GM06990 (cell line): ENCODE measurements around the gene PCYT1A.

Source experiments
- DNase-seq: peaks from one replicate; pipeline ENCODE4 v3.0.0-alpha.2; 2011; ENCODE audit not compliant: insufficient read length; ENCODE audit errors: extremely low read depth
- H3K27me3 ChIP-seq: replicated peaks from 2 replicates; pipeline ENCODE4 v1.6.0; 2011; ENCODE audit warnings: low read length; ENCODE audit not compliant: control insufficient read depth, insufficient read depth
- H3K36me3 ChIP-seq: 2 replicates; pipeline ENCODE4 v1.5.1; 2011; ENCODE audit warnings: low read length; ENCODE audit not compliant: control insufficient read depth, insufficient read depth
- H3K4me3 ChIP-seq: replicated peaks from 2 replicates; pipeline ENCODE4 v1.5.1; 2011; ENCODE audit warnings: low read depth, mild to moderate bottlenecking, control low read depth, low read length
- CTCF ChIP-seq: IDR thresholded peaks from 2 replicates; pipeline ENCODE4 v1.5.1; 2011; ENCODE audit warnings: low read length, control low read depth, mild to moderate bottlenecking, inconsistent platforms; ENCODE audit not compliant: insufficient read depth, poor library complexity, severe bottlenecking

Gene PCYT1A

DNA sequence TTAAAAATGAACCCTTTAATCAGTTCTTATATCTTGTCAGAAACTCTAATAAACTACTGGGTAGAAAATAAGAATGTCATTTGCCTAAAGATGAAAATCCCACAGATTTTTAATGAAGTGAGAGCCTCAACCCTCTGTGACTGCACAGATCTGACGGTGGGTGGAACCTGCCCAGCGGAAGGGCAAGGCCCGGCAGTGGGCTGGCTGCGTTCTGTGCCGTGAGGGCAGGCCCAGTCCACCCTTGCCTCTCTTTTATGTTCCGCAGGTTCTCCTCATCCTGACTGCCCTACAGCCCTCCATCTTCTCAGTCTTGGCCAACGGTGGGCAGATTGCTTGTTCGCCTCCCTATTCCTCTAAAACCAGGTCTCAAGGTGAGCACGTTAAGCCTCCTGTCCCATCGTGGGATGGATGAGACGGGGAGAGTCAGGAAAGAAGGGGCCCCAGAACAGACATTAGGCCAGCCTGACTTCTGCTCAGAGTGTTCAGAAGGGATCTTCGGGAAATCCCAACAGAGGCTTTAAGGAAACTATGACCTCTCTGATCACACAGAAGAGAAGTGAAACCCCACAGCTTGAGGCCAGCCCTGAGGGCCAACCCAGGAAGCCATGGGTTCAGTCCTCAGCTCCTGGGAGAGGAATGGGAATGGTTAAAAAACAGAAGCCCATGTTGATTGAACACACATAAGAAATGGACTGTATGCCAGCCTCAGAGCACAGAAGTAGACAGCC is 55.2 kb downstream of the PCYT1A start:
- no peak for DNase-seq
- no peak for TF ChIP-seq CTCF
- Histone ChIP-seq H3K4me3 (no peak overlapping the region), H3K27me3 (no peaks in the 10 kb centered on the region), H3K36me3 (peaks cover 2% of the 10 kb centered on the region)

- DNase-seq, result no peak
- Histone ChIP-seq H3K27me3 (no peaks in the 10 kb centered on the region), H3K4me3 (no peak overlapping the region), H3K36me3 (no peaks in the 10 kb centered on the region)
- TF ChIP-seq CTCF, result no peak
Observed at GRCh38 chr3:196227629-196228493, 59.7 kb downstream of the PCYT1A start.

DNA sequence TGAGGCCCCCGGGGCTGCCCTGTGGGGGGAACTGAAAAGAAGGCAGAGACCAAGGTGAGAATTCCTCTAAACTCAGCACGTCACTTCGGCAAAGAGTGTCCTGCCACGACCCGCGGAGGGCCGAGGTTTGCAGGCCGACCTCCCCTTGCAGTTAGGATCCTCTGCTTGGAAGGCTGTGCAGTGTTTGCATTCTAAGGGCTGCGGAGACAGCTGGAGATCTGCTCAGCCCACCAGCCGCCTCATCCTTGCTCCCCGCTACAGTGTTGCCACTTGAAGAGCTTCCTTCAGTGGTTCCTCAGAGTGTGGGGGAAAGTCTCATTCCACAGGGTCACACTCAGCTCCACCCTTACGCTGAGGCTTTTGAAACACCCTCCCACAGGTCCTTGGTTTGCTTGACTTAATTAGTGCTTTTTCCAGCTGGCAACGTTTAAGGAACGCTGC is 60.4 kb downstream of the PCYT1A start:
- Histone ChIP-seq H3K36me3 (no peaks in the 10 kb centered on the region), H3K4me3 (no peak overlapping the region), H3K27me3 (no peaks in the 10 kb centered on the region)
- no peak for TF ChIP-seq CTCF
- DNase-seq, result no peak

GRCh38 chr3:196225763-196226364 is 61.7 kb downstream of the PCYT1A start:
- Histone ChIP-seq H3K36me3 (no peaks in the 10 kb centered on the region), H3K27me3 (no peaks in the 10 kb centered on the region), H3K4me3 (no peak overlapping the region)
- no peak for TF ChIP-seq CTCF
- no peak for DNase-seq

DNA sequence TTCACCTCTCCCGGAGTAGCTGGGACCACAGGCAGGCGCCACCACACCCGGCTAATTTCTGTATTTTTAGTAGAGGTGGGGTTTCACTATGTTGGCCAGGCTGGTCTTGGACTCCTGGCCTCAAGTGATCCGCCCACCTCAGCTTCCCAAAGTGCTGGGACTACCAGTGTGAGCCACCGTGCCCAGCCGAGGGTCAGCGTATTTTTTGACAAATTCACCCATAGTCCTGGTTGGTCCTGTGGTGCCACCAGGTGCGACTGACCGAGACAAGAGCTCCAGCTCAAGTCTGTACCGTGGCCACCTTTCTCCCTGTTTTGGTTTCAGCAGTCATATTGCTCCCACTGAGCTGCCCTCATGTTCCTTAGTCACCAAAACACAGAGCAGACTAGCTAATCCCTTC is 62.4 kb downstream of the PCYT1A start:
- H3K4me3 ChIP-seq, result no peak overlapping the region
- DNase-seq, result no peak
- TF ChIP-seq CTCF, result no peak
- no peaks in the 10 kb centered on the region for H3K27me3 ChIP-seq
- H3K36me3 ChIP-seq, result no peaks in the 10 kb centered on the region
